Effector memory CD8-positive, alpha-beta T cell (primary cell): ENCODE results near the gene APOE.

ENCODE experiments used
- ATAC-seq: fragments of 150-1000 bp; cut with Tn5 transposase; replicated peaks from 2 replicates; pipeline ENCODE4 v1.10.0; 2021; ENCODE audit warnings: mild to moderate bottlenecking, moderate library complexity
- DNase-seq, 3 experiments: peaks; one replicate each; pipeline ENCODE4 v3.0.0; 2021
- H3K27ac Mint-ChIP-seq, 2 donors: one replicate each; pipeline ENCODE4 v1.8.0; 2022; ENCODE audit warnings: mild to moderate bottlenecking in 2 of 2, mixed read lengths in 2 of 2, moderate library complexity in 2 of 2
- H3K27me3 Mint-ChIP-seq, 2 donors: one replicate each; pipeline ENCODE4 v1.8.0; 2022; ENCODE audit warnings: mixed read lengths in 2 of 2
- H3K36me3 Mint-ChIP-seq: one replicate; pipeline ENCODE4 v1.8.0; 2022; ENCODE audit warnings: mild to moderate bottlenecking, moderate library complexity, mixed read lengths; ENCODE audit not compliant: insufficient read depth
- H3K4me1 Mint-ChIP-seq, 2 donors: one replicate each; pipeline ENCODE4 v1.8.0; 2022; ENCODE audit warnings: low read depth in 2 of 2, mixed read lengths in 2 of 2
- H3K4me3 Mint-ChIP-seq, 2 donors: one replicate each; pipeline ENCODE4 v1.8.0; 2022; ENCODE audit warnings: mild to moderate bottlenecking in 2 of 2, mixed read lengths in 2 of 2, moderate library complexity in 2 of 2
- H3K9me3 Mint-ChIP-seq, 2 donors: one replicate each; pipeline ENCODE4 v1.8.0; 2022; ENCODE audit warnings: mixed read lengths in 2 of 2

The APOE gene

GRCh38 chr19:44954649-44955504 lies 49.3 kb downstream of the APOE start, which contains the start of gene CLPTM1:
Gene CLPTM1, plus strand, starts transcription at chr19:44955380. Its CDS starts 16 bp downstream, at chr19:44955396.
- no peaks in the 10 kb centered on the region for H3K9me3 Mint-ChIP-seq
- peak within 1 kb of the TSS; percentile 94 to 97 for H3K4me3 Mint-ChIP-seq
- ATAC-seq (peak; percentile 93), DNase-seq (peak; percentile 92 to 93 (median 92))
- peaks cover 39 to 46% of the 10 kb centered on the region in 2 donors for H3K4me1 Mint-ChIP-seq
- H3K27me3 Mint-ChIP-seq = no peaks in the 10 kb centered on the region
- H3K36me3 Mint-ChIP-seq = peaks cover 16% of the 10 kb centered on the region
- peak within 1 kb of the TSS; percentile 93 to 94 for H3K27ac Mint-ChIP-seq

GRCh38 chr19:44955505-44956439 lies 50.2 kb downstream of the APOE start:
- Mint-ChIP-seq H3K4me1 (peaks cover 47 to 54% of the 10 kb centered on the region in 2 donors), H3K4me3 (peak overlapping the region; percentile 94 to 97), H3K27me3 (no peaks in the 10 kb centered on the region), H3K36me3 (peaks cover 20% of the 10 kb centered on the region), H3K9me3 (no peaks in the 10 kb centered on the region), H3K27ac (peak overlapping the region; percentile 93 to 94)
- ATAC-seq (peak; percentile 11), DNase-seq (no peak)

GRCh38 chr19:44957526-44957925 lies 51.9 kb downstream of the APOE start:
- DNase-seq (no peak), ATAC-seq (no peak)
- peak overlapping the region; percentile 6 to 94 for H3K4me3 Mint-ChIP-seq
- no peaks in the 10 kb centered on the region for H3K27me3 Mint-ChIP-seq
- peak overlapping the region; percentile 76 to 93 for H3K27ac Mint-ChIP-seq
- H3K4me1 Mint-ChIP-seq = peaks cover 50 to 58% of the 10 kb centered on the region in 2 donors
- H3K9me3 Mint-ChIP-seq = no peaks in the 10 kb centered on the region
- H3K36me3 Mint-ChIP-seq = peaks cover 26% of the 10 kb centered on the region

GRCh38 chr19:44958090-44958489 lies 52.5 kb downstream of the APOE start:
- no peak for ATAC-seq
- peaks cover 50 to 58% of the 10 kb centered on the region in 2 donors for H3K4me1 Mint-ChIP-seq
- no peaks in the 10 kb centered on the region for H3K9me3 Mint-ChIP-seq
- peaks cover 31% of the 10 kb centered on the region for H3K36me3 Mint-ChIP-seq
- no peak for DNase-seq
- no peak overlapping the region for H3K27ac Mint-ChIP-seq
- H3K4me3 Mint-ChIP-seq = peak overlapping the region in 1 of 2 donors; percentile 6
- H3K27me3 Mint-ChIP-seq = no peaks in the 10 kb centered on the region
